Measurements from ENCODE around the gene TSPY1. TPM values are rescaled to one million over a fixed set of nuclear protein-coding genes. Genes with fewer than 3 reads are reported as not detected.
"Not testable (repeated sequence)": the region's sequence is repeated elsewhere in the genome, so short reads cannot be mapped to it uniquely, and the experiment has no call there.

TSPY1 gene, protein sequence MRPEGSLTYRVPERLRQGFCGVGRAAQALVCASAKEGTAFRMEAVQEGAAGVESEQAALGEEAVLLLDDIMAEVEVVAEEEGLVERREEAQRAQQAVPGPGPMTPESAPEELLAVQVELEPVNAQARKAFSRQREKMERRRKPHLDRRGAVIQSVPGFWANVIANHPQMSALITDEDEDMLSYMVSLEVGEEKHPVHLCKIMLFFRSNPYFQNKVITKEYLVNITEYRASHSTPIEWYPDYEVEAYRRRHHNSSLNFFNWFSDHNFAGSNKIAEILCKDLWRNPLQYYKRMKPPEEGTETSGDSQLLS
- polyA plus RNA-seq, result not detected

DNA sequence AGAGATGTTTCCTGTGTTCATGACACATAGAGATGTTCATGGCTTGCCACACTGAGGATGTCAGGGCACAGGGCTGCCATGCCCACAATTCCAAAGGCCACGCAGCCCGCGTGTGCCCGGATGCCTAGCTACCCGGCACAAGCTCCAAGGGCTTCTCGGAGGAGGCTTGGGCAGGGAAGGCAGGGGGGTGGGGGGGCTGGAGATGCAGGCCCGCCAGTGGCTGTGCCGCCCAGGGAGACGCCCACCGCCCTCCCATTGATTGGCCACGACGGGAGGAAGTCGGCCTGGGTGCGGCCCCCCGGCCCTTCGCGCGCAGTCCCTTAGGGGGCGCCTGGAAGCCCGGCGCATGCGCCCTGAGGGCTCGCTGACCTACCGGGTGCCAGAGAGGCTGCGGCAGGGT is at the start of gene TSPY1:
Gene TSPY1 (plus strand): TSS at position 301 of the 400 bp plus-strand sequence. CDS start 46 bp downstream, at position 347.
- H3K4me1 Mint-ChIP-seq, H3K27me3 Mint-ChIP-seq, H3K27ac Mint-ChIP-seq, H3K4me3 Mint-ChIP-seq, H3K36me3 Mint-ChIP-seq, H3K9me3 Mint-ChIP-seq: not testable (repeated sequence)

DNA sequence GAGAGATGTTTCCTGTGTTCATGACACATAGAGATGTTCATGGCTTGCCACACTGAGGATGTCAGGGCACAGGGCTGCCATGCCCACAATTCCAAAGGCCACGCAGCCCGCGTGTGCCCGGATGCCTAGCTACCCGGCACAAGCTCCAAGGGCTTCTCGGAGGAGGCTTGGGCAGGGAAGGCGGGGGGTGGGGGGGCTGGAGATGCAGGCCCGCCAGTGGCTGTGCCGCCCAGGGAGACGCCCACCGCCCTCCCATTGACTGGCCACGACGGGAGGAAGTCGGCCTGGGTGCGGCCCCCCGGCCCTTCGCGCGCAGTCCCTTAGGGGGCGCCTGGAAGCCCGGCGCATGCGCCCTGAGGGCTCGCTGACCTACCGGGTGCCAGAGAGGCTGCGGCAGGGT is 20.2 kb downstream of the TSPY1 start, which contains the start of gene TSPY9:
Gene TSPY9 (plus strand): TSS at position 301 of the 400 bp plus-strand sequence. CDS start 46 bp downstream, at position 347.
- H3K9me3 Mint-ChIP-seq, H3K4me3 Mint-ChIP-seq, H3K27ac Mint-ChIP-seq, H3K27me3 Mint-ChIP-seq, H3K36me3 Mint-ChIP-seq, H3K4me1 Mint-ChIP-seq: not testable (repeated sequence)

DNA sequence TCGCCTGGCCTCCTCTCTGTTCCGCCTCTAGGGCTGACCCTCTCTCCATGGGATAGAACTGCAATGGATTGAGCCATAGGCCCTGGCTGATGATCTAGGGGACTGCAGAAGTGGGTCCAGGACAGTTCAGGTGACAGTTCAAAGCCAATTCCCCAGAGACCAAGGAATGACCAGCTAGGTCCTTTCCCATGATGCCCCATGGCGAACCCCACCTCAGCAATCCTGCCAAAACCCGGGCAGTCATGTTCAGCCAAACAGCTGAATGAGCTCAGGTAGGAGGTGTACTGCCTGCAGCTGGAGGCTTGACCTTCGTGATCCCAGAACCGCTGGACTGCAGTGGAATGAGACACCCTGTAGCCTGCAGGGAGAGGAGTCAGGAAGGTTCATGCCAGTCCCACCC is 37.6 kb downstream of the TSPY1 start:
- H3K27me3 Mint-ChIP-seq, H3K36me3 Mint-ChIP-seq, H3K4me1 Mint-ChIP-seq, H3K9me3 Mint-ChIP-seq, H3K27ac Mint-ChIP-seq, H3K4me3 Mint-ChIP-seq: not testable (repeated sequence)

DNA sequence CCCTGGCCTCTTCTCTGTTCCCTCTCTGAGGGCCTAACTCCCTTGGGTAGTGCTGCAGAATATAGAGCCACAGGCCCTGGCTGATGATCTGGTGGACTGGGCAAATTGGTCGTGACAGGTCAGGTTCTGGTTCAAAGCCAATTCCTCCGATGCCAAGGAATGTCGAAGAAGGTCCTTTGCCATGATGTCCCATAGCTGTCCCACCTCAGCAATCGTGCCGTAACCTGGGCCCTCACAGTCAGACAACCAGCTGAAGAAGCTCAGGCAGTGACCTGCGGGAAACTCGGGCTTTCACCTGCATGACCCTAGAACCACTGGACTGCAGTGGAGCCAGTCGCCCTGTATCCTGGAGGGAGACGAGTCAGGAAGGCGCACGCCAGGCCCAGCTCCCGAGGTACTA is 49.5 kb downstream of the TSPY1 start:
- H3K4me3 Mint-ChIP-seq, H3K27me3 Mint-ChIP-seq, H3K36me3 Mint-ChIP-seq, H3K27ac Mint-ChIP-seq, H3K4me1 Mint-ChIP-seq, H3K9me3 Mint-ChIP-seq: not testable (repeated sequence)

Other genes starting within 250 kb of the TSPY1 start
- gene TSPY4, start 129.5 kb upstream of the TSPY1 start, polyA plus RNA-seq, result not detected
- gene TSPY8, start 109.2 kb upstream of the TSPY1 start, polyA plus RNA-seq, result not detected
- gene TSPY3, start 68.5 kb upstream of the TSPY1 start, polyA plus RNA-seq, result not detected
- gene TSPY9, start 20.3 kb downstream of the TSPY1 start, polyA plus RNA-seq, result not detected
- gene TSPY10, start 60.9 kb downstream of the TSPY1 start, polyA plus RNA-seq, result not detected